ENCODE results near the gene CGNL1.

CGNL1 gene

GRCh38 chr15:57518779-57519405 lies 142.6 kb downstream of the CGNL1 start:
- FAIRE-seq (no peak), DNase-seq (ENCODE audit: low spot score) (no peak)

GRCh38 chr15:57519806-57520205 lies 143.5 kb downstream of the CGNL1 start:
- no peak for FAIRE-seq
- no peak for DNase-seq (ENCODE audit: low spot score)

DNA sequence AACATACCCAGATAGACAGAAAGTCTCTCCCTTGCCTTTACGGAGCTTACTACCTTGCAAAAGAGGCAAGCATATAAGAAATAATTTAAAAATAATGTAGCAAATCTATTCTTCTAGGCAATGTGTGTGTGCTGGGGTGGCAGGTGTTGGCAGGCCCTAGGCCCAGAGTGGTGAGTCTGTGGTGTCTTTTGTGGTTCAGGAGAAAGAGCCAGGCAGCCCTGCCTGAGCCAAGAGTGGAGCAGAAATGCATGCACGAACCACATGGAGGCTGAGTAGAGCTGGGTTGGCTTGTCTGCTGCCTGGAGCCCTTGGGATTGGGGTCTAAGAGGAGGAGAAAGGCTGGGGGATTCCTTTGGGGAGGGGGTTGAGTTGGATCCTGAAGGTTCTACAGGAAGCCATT lies 145.2 kb downstream of the CGNL1 start:
- DNase-seq (ENCODE audit: low spot score) (no peak), FAIRE-seq (no peak)

DNA sequence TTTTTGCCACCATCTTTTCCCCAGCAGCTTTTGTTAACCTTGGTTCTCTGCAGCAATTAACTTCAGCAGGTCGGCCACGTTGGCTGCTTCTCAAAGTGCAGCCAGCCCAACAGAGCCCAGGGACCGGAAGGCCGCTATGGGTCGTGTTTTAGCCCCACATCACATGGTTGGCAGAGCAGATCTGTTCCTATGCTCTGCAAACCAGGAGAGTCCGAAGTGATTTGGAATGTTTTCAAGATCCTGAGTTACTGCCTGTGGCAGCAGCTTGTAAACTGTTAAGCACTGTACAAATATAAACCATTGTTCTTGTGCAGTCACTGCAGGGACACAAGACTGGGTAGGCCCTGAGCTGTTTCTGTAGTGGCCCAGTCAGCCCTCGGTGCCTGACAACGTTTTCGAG lies 145.8 kb downstream of the CGNL1 start:
- DNase-seq (ENCODE audit: low spot score) (no peak), FAIRE-seq (no peak)

DNA sequence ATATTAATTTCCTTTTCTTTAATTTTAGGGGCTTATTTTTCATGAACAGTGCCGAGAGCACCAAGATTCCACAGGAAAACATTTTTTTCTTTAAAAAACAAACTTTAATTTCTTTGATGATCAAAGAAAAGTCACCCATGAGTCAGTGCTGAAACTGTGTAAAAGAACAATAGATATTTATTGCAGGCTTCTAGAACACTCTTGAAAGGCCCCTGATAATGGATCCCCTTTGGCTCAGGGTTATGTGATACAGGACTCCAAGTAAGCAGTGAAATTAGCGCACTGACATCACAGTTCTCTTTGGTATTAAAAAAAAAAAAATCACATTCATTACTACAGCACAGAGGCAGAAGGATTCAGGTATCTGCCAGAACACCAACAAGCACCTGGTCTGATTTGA lies 149.3 kb downstream of the CGNL1 start:
- DNase-seq (ENCODE audit: low spot score) (no peak), FAIRE-seq (no peak)

GRCh38 chr15:57526076-57526475 lies 149.8 kb downstream of the CGNL1 start:
- FAIRE-seq (no peak), DNase-seq (ENCODE audit: low spot score) (no peak)

DNA sequence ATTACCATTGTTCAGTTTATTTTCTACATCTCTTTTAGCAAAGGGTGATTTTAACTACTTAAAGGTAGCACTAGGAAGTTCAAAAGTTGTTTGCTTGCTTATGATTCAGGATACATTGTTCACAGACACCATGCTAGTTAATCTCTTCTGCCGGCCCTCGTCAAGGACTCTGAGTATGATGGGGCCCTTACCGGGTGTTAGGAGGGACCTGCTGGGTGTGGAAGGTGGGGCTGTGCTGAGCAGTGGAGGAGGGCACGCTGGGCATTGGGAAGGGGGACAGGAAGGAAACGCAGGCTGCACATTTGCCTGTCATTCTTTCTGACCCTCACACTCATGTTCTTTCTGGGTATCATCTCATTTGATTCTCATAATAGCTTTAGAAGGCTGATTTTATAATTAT lies 150.3 kb downstream of the CGNL1 start:
- no peak for FAIRE-seq
- DNase-seq (ENCODE audit: low spot score): no peak

- FAIRE-seq (no peak), DNase-seq (ENCODE audit: low spot score) (peak; percentile 73)
Measured at GRCh38 chr15:57527382-57528091, 151.2 kb downstream of the CGNL1 start.

- no peak for DNase-seq (ENCODE audit: low spot score)
- peak; percentile 17 for FAIRE-seq
Measured at GRCh38 chr15:57528940-57529565, 152.7 kb downstream of the CGNL1 start.

DNA sequence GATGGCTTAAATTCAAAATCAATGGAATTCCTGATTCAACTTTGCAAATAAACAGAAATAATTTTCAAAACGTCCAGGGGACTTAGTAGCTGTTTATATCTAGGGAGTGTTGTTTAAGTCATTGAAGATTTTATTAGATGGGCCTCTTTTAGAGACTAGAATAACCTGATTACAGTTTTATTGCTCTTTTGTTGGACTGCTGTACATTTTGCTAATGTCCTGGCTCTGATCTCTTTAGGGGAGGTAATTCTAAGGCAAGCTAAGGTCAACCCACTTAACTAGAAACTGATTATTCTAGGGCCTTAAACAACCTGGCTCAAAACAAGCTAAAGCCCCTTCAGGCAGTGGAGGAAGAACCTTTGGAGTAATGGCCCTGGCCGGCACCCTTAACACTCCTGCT lies 153.4 kb downstream of the CGNL1 start:
- FAIRE-seq (no peak), DNase-seq (ENCODE audit: low spot score) (no peak)

DNA sequence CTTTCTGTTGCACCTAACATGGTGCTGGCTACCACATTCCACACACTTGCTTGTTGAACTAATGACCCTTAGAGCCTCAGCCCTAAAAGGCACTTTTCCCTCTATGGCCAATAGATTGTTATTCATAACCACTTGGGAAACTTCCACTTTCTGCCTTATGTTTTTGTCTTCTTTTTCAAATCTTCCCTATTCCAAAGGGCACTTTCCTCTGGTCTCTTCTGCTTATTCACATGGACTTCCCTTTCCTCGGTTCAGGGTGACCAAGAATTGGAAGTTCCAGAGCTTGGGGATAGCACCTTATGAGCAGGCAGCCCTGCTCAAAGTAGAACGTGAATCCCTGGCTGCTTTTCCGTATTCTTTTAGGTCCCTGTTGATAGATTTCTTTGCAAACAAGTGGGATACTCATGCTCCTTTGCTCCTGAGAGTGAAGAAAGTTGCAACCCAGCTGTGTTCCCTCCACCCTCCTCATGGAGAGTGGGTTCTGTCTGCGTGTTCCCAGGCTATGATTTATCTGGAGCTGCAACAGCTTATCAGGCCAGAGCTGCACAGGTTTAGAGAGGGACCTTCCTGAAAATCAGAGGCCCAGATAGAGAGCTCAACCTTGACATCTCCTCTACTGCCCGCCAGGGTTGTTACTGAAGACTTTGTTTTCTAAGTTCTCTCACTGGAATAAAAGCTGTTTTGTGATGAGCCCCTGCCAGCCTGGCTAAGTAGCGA lies 156.6 kb downstream of the CGNL1 start:
- DNase-seq (ENCODE audit: low spot score): no peak
- no peak for FAIRE-seq

DNA sequence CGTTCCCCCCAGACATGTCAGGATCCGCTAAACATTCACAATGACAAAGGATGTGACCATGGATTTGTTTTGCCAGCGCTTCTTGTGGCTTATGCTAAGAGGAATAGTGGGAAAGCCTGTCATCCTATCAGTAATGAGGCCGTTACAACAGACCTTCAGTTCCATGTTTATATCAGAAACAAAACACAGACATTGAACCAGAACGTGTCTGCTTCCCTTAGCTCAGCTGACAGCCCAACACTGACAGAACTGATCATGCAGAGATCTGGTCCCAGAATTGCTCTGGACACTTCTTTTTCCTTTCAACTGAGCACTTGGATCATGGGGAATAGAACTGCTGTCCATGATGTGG lies 157.1 kb downstream of the CGNL1 start:
- no peak for DNase-seq (ENCODE audit: low spot score)
- no peak for FAIRE-seq

GRCh38 chr15:57534281-57534680 lies 158.0 kb downstream of the CGNL1 start:
- FAIRE-seq (no peak), DNase-seq (ENCODE audit: low spot score) (no peak)

- DNase-seq (ENCODE audit: low spot score) (peak; percentile 94), FAIRE-seq (no peak)
Measured at GRCh38 chr15:57537072-57537471, 160.8 kb downstream of the CGNL1 start.

DNA sequence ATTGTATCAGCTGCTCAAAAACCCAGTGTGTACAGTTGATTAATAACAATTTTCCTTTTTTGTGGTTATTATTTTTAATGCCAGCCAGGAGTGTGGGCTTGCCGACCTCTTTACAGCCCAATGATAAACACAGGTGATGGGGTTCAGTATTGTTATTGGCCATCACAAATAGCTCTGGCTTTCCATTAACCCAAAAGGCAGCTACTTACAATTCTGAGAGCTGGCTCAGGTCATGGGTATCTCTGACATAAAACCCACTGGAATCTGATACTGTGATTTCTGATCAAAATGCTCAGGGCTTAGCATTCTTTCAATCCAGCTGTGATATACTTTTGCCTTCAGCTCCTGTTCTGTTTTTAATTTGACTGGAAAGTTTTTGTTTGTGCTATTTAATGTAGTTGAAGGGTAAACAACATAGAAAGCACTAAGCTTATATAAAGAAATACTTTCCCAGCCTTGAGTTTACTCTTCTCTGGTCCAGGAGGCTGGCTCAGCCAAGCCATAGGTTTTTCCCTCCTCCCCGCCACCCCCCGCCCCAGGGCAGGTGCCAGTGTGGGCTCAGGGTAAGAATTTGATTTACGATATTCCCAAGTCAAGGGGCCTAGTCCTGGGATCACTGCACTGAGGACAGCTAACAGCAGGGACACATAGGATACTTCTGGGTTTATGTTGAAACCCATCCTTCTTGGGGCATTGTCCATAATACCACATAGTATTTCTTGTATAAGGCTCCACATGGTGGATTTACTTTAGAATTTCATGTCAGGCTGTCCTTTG lies 161.4 kb downstream of the CGNL1 start:
- DNase-seq (ENCODE audit: low spot score): no peak
- no peak for FAIRE-seq

DNA sequence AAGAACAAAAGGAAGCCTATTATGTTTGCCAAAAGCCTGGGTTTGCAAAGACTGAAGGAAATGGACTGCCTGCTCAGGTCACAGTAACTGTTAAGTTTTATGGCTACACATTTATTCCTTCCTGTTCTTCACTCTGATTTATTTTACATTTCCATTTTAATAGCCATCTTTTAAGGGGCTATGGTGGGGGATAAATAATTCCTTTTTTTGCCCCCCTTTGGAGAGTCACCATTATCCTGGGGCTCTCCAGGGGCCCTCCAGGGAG lies 161.9 kb downstream of the CGNL1 start:
- DNase-seq (ENCODE audit: low spot score) (no peak), FAIRE-seq (no peak)

- FAIRE-seq (no peak), DNase-seq (ENCODE audit: low spot score) (no peak)
Measured at GRCh38 chr15:57538821-57539220, 162.5 kb downstream of the CGNL1 start.

GRCh38 chr15:57540211-57540610 lies 163.9 kb downstream of the CGNL1 start:
- FAIRE-seq (no peak), DNase-seq (ENCODE audit: low spot score) (no peak)

DNA sequence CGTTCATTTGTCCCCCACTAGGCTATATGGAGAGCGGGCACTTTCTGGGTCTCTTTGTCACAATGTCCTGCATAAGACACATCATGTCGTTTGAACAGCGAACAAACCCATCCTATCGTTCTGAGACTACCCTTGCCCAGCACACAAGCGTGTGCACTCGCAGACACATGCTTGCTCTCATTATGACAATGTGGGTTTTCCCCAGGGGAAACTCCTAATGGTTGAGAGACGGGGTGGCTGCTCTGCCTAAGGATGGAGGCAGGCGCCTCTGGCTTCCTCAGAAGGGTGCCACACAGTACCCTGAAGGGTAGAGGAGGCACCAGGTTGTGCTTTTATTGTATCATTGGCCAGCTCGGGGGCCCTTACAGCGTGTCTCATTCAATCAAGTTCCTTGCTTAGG lies 164.4 kb downstream of the CGNL1 start:
- no peak for DNase-seq (ENCODE audit: low spot score)
- no peak for FAIRE-seq

- no peak for DNase-seq (ENCODE audit: low spot score)
- no peak for FAIRE-seq
Measured at GRCh38 chr15:57541271-57541670, 165.0 kb downstream of the CGNL1 start.

GRCh38 chr15:57541805-57542504 lies 165.7 kb downstream of the CGNL1 start:
- FAIRE-seq: peak; percentile 95
- DNase-seq (ENCODE audit: low spot score): peak; percentile 78

Measured in urothelium cell line (cell line).